ENCODE measurements around the gene MLKL.

- TF ChIP-seq SP1 (IDR thresholded peaks at IDR 0.05) (no peak), HDGF (IDR thresholded peaks at IDR 0.05; ENCODE audit: borderline replicate concordance) (no peak), BHLHE40 (IDR thresholded peaks at IDR 0.05; ENCODE audit: borderline replicate concordance) (no peak), FOXA1 (IDR thresholded peaks at IDR 0.05) (no peak), FOXM1 (IDR thresholded peaks at IDR 0.05; ENCODE audit: borderline replicate concordance) (no peak), SUZ12 (IDR thresholded peaks at IDR 0.05) (no peak)
These were observed 67.0 kb downstream of the MLKL start for GRCh38 chr16:74633686-74634085.
